Neural crest cell (in vitro differentiated cells): Measurements from ENCODE around the gene RNF144B. TPM values are rescaled to one million over a fixed set of nuclear protein-coding genes. Genes with fewer than 3 reads are reported as not detected.

ENCODE experiments used
- DNase-seq: peaks from one replicate; pipeline ENCODE4 v3.0.0; 2021; ENCODE audit warnings: low read depth, mixed read lengths, low spot score
- H3K27ac Mint-ChIP-seq: one replicate; pipeline ENCODE4 v1.8.0; 2021; ENCODE audit warnings: mild to moderate bottlenecking, mixed read lengths; ENCODE audit not compliant: unreplicated experiment
- H3K27me3 Mint-ChIP-seq: 2 replicates; pipeline ENCODE4 v1.8.0; 2021; ENCODE audit warnings: low read depth, mild to moderate bottlenecking, mixed read lengths
- H3K36me3 Mint-ChIP-seq: 2 replicates; pipeline ENCODE4 v1.8.0; 2021; ENCODE audit warnings: low read depth, mild to moderate bottlenecking, mixed read lengths
- H3K4me1 Mint-ChIP-seq: 2 replicates; pipeline ENCODE4 v1.8.0; 2021; ENCODE audit warnings: mixed read lengths
- H3K4me3 Mint-ChIP-seq: one replicate; pipeline ENCODE4 v1.8.0; 2021; ENCODE audit warnings: mild to moderate bottlenecking, mixed read lengths
- H3K9me3 Mint-ChIP-seq: 2 replicates; pipeline ENCODE4 v1.8.0; 2021; ENCODE audit warnings: mixed read lengths
- total RNA-seq: library from RNA; stranded (reverse); gene quantifications from 2 replicates; pipeline ENCODE4 v1.2.1, GENCODE V29; 2021
- TF ChIP-seq, protein P1 (sequence below): fragments of 200-600 bp; sonication (generic); conservative IDR thresholded peaks from 2 replicates; pipeline ENCODE4 v1.5.0; 2021; ENCODE audit warnings: antibody characterized with exemption, mild to moderate bottlenecking

The RNF144B gene
- total RNA-seq, 1 donor from 2014 or later: 0.23 TPM

DNA sequence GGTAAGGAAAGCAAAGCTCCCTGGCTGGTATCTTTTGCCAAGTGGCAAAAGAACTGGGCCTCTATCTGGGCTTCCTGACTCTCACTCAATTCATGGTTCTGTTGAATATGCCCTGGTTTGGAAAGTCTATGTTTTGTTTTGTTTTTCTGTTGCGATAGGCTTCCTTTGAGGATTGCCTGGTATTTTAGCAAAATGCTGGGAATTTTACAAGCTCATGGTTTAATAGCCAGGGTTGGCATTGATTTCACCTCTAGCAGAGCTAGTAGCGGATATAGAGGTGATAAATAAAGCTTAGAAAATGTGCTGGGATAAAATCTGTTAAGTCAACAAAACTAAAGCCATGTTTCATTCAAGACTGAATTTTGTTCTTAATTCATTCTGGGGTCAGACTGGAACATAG is 109.9 kb downstream of the RNF144B start:
- peaks cover 11% of the 10 kb centered on the region for H3K4me1 Mint-ChIP-seq
- H3K4me3 Mint-ChIP-seq: no peak overlapping the region
- peaks cover 3% of the 10 kb centered on the region for H3K9me3 Mint-ChIP-seq
- no peak for DNase-seq
- no peaks in the 10 kb centered on the region for H3K36me3 Mint-ChIP-seq
- no peaks in the 10 kb centered on the region for H3K27me3 Mint-ChIP-seq
- no peak overlapping the region for H3K27ac Mint-ChIP-seq
- TF ChIP-seq, protein P1, sequence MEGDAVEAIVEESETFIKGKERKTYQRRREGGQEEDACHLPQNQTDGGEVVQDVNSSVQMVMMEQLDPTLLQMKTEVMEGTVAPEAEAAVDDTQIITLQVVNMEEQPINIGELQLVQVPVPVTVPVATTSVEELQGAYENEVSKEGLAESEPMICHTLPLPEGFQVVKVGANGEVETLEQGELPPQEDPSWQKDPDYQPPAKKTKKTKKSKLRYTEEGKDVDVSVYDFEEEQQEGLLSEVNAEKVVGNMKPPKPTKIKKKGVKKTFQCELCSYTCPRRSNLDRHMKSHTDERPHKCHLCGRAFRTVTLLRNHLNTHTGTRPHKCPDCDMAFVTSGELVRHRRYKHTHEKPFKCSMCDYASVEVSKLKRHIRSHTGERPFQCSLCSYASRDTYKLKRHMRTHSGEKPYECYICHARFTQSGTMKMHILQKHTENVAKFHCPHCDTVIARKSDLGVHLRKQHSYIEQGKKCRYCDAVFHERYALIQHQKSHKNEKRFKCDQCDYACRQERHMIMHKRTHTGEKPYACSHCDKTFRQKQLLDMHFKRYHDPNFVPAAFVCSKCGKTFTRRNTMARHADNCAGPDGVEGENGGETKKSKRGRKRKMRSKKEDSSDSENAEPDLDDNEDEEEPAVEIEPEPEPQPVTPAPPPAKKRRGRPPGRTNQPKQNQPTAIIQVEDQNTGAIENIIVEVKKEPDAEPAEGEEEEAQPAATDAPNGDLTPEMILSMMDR: no peak

DNA sequence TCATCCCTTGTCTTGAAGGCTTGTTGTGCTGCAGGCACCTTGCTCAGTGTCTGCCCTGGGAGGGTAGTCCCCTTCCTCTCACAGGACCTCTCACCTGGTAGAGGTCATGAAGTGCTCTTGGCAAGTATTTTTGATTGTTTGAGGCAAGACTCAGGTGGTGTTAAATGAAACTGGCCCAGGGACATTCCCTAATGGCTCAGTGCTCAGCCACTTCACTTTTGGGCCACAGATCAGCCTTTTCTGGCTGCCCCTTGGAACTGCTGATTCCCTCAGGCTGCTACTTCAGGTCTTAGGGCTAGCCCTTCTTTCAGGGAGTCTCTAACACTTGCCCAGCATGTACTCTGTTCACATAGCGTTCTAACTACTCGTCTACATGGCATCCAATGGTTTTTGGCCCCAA is 111.3 kb downstream of the RNF144B start:
- no peaks in the 10 kb centered on the region for H3K36me3 Mint-ChIP-seq
- H3K27ac Mint-ChIP-seq: no peak overlapping the region
- DNase-seq: no peak
- H3K27me3 Mint-ChIP-seq: no peaks in the 10 kb centered on the region
- TF ChIP-seq, protein P1: no peak
- peaks cover 18% of the 10 kb centered on the region for H3K4me1 Mint-ChIP-seq
- no peak overlapping the region for H3K4me3 Mint-ChIP-seq
- peaks cover 3% of the 10 kb centered on the region for H3K9me3 Mint-ChIP-seq

DNA sequence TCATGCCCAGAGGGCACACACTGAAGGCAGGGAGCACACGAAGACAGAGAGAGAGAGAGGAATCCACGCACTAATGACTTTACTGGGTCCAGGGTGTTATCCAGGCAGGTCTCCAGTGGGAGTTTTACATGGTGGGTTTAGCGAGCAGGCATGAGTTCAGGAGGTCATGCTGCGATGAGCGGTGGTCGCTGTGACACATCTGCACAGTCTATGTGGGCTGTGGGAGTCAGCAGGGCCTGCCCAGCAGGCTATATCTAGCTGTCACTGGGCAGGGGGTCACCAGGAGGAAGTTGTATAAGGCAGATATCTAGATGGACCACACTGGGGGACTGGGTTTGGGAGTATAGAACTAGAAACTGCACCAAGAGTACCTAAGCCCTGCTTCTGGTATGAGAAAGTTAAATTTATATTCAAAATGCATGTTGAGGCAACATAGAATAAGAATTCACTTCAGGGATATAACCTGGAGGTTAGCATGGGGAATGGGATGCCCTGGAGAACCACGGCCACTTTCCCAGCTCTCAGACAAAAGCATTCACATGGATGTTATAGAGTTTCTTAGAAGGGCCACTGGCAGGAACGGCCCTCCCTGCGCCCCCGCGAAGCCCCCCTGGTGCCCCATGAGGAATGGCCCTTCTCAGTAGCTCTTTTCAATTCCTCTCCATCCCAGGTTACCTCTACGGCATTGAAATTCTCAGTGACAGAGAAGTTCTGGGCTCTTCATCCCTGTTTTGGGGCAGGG is 113.9 kb downstream of the RNF144B start:
- Mint-ChIP-seq H3K36me3 (no peaks in the 10 kb centered on the region), H3K27ac (no peak overlapping the region), H3K9me3 (no peaks in the 10 kb centered on the region), H3K4me1 (peaks cover 31% of the 10 kb centered on the region), H3K4me3 (no peak overlapping the region), H3K27me3 (no peaks in the 10 kb centered on the region)
- DNase-seq: no peak
- TF ChIP-seq, protein P1: no peak

DNA sequence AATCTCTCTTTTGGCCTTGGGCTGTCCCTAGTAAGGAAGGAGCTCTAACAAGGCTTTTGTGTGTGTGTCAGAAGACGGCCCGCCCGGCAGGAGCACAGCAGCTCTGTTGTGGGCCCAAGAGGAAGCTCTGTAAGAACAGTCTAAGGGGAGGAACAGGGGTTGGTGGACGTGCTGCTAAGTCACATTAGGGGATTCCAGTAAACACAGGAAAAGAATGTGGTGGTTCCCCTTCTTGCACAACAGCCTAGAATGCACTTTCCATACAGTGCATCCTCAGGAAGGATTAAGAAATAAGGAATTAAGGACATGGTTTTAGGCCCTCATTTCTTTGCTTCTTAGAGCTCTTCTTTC is 114.5 kb downstream of the RNF144B start:
- Mint-ChIP-seq H3K4me3 (no peak overlapping the region), H3K4me1 (peaks cover 34% of the 10 kb centered on the region), H3K27me3 (no peaks in the 10 kb centered on the region), H3K27ac (no peak overlapping the region), H3K9me3 (no peaks in the 10 kb centered on the region), H3K36me3 (no peaks in the 10 kb centered on the region)
- TF ChIP-seq, protein P1: no peak
- no peak for DNase-seq

DNA sequence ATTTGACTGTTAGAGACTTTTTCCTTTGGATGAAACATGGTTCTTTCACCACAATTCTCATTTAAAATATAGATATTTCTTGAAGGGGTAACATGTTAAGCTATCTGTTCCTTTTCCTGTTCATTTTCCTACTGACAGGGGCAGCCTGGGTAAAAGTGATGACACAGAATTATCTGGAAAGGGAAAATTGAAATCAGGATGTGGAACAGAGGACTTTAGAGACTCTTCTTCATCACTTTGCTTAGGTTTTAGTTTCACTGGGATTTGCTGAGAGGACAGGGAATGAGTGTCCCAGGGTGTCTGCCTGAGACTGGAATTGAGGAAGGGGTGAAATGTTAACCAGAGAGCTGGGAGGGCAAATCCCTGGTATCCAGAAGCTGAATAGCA is 116.0 kb downstream of the RNF144B start:
- Mint-ChIP-seq H3K4me1 (peaks cover 38% of the 10 kb centered on the region), H3K9me3 (no peaks in the 10 kb centered on the region), H3K27ac (peak overlapping the region; percentile 60), H3K36me3 (no peaks in the 10 kb centered on the region), H3K27me3 (no peaks in the 10 kb centered on the region), H3K4me3 (no peak overlapping the region)
- no peak for DNase-seq
- TF ChIP-seq, protein P1: no peak
